DOHH2 (cell line): ENCODE measurements around the gene CD247.

ENCODE experiments used
- CTCF ChIP-seq: fragments of 200-600 bp; sonication (generic); IDR thresholded peaks from one replicate; pipeline ENCODE4 v1.5.1; 2014; ENCODE audit warnings: antibody characterized with exemption, mild to moderate bottlenecking, low read depth, low read length; ENCODE audit not compliant: poor library complexity, severe bottlenecking
- EZH2phosphoT487 ChIP-seq: fragments of 200-600 bp; sonication (generic); IDR thresholded peaks from 2 replicates; pipeline ENCODE4 v1.6.1; 2017; ENCODE audit warnings: borderline replicate concordance, mild to moderate bottlenecking, antibody characterized with exemption, low read length, moderate library complexity, mixed read lengths

GRCh38 chr1:167476061-167476460, 42.3 kb downstream of the CD247 start:
- TF ChIP-seq CTCF (no peak), EZH2phosphoT487 (no peak)
